Activated naive CD4-positive, alpha-beta T cell treated with anti-CD3 and anti-CD28 coated beads for 36 hours (primary cell): ENCODE measurements around the gene GATA3. TPM values are rescaled to one million over a fixed set of nuclear protein-coding genes. Genes with fewer than 3 reads are reported as not detected.

Experiments used
- CTCF ChIA-PET: fragments of 350-600 bp; sonication (Branson Sonifier 250); formaldehyde crosslinking; loops from one replicate; lab custom pipeline; 2021; ENCODE audit warnings: antibody characterized with exemption; lab: Charles Lee
- DNase-seq: peaks from one replicate; pipeline ENCODE4 v3.0.0-alpha.2; 2020
- H3K27ac Mint-ChIP-seq: one replicate; pipeline ENCODE4 v1.8.0; 2021; ENCODE audit warnings: mild to moderate bottlenecking, mixed read lengths
- H3K27me3 Mint-ChIP-seq: one replicate; pipeline ENCODE4 v1.8.0; 2021; ENCODE audit warnings: low read depth, mixed read lengths
- H3K36me3 Mint-ChIP-seq: one replicate; pipeline ENCODE4 v1.8.0; 2021; ENCODE audit warnings: low read depth, mixed read lengths
- H3K4me1 Mint-ChIP-seq: one replicate; pipeline ENCODE4 v1.8.0; 2021; ENCODE audit warnings: low read depth, mixed read lengths
- H3K4me3 Mint-ChIP-seq: one replicate; pipeline ENCODE4 v1.8.0; 2021; ENCODE audit warnings: mild to moderate bottlenecking, moderate library complexity, mixed read lengths
- H3K9me3 Mint-ChIP-seq: one replicate; pipeline ENCODE4 v1.8.0; 2021; ENCODE audit warnings: mixed read lengths
- intact Hi-C: fragments of 100-400 bp; cut with micrococcal nuclease; formaldehyde crosslinking; loops from one replicate; pipeline ENCODE4 v1.15.1; 2023
- total RNA-seq, 2 experiments: library from RNA; stranded (reverse); gene quantifications; one replicate each; pipeline ENCODE4 v1.2.3, GENCODE V29; 2021

GATA3 gene
- total RNA-seq, 2 experiments from 2014 or later, result 3.7 to 4.0 TPM

DNA sequence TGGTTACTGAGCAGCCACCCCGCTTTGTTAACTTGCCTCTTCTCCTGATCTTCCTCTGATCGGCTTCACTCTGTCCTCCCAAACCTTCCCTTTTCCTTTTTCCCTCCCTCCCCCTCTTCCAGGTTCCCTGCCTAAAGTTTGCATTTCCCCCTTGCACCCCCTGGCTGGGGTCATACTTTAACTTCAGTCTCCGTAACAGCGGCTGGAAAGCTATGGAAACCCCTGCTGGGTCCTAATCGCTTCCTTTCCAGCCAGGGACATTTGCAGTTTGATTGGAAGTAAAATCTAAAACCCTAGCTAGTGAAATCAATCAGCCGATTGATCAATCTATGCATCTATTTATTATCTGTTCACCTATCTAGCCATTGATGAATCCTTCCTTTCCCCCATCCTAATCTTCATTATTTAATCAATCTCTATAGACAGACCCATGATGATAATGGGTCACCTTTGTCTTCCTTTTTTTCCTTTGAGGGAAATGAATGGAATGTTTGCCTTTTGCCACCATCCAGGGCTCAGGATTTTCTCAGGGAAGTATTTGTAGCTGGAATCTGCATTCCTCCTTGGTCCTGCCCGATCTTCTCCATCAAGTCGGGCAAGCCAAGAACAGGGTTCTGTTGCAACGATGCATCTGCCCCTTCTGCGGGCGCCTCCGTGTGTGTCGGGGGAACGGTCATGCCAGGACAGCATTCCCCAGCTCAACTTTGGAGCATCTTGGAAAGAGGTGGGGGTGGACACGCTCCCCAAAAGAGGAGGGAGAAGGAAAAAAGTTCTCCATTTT, 8.8 kb downstream of the GATA3 start:
- intact Hi-C loops, result no loop called here
- no peak for DNase-seq
- H3K36me3 Mint-ChIP-seq, result peaks cover 30% of the 10 kb centered on the region
- CTCF ChIA-PET, result interaction anchor here (0.7 to 0.8 kb wide), 2 partner anchors 74 to 680 kb away, joined by 3 to 4 read pairs; no protein-coding TSS in a partner anchor
- peaks cover 92% of the 10 kb centered on the region for H3K4me1 Mint-ChIP-seq
- H3K27ac Mint-ChIP-seq, result no peak overlapping the region
- H3K27me3 Mint-ChIP-seq, result no peaks in the 10 kb centered on the region
- H3K9me3 Mint-ChIP-seq, result no peaks in the 10 kb centered on the region
- H3K4me3 Mint-ChIP-seq, result no peak overlapping the region

DNA sequence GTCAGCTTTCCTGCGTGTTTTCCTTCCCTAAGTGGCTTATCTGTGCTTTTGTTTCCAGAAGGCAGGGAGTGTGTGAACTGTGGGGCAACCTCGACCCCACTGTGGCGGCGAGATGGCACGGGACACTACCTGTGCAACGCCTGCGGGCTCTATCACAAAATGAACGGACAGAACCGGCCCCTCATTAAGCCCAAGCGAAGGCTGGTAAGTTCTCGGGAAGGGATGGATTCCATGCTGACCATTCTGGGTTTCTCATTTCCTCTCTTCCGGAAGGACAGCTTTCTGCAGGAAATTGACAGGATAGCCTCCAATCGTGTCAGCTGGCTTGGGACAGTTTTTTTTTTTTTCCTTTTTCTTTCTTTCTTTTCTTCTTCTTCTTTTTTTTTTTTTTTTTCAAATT, 9.4 kb downstream of the GATA3 start:
- CTCF ChIA-PET, result interaction anchor here (0.7 to 0.8 kb wide), 2 partner anchors 73 to 681 kb away, joined by 3 to 4 read pairs; no protein-coding TSS in a partner anchor
- no peaks in the 10 kb centered on the region for H3K9me3 Mint-ChIP-seq
- peaks cover 92% of the 10 kb centered on the region for H3K4me1 Mint-ChIP-seq
- no peak overlapping the region for H3K4me3 Mint-ChIP-seq
- H3K36me3 Mint-ChIP-seq, result peaks cover 34% of the 10 kb centered on the region
- no peaks in the 10 kb centered on the region for H3K27me3 Mint-ChIP-seq
- DNase-seq, result no peak
- intact Hi-C loops, result no loop called here
- H3K27ac Mint-ChIP-seq, result no peak overlapping the region

DNA sequence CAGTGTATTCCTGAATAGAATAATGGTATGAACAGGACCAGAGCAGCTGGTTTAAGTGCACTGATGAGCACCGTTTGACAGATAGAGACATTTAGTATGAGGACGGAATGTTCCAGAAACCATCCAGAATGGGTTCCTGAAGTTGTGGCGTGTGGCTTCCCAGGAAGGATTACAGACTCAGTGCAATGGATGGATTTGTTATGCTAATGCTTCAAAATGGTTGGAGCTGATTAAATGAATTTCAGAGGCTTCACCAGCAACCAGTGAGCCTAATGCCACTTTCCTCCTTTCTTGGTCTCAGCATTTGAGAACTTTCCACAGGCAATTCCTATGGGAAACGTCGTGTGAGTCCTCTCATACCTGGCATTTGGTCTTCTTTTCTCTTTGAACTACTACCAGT, 9.9 kb downstream of the GATA3 start:
- Mint-ChIP-seq H3K27me3 (no peaks in the 10 kb centered on the region), H3K4me3 (no peak overlapping the region), H3K9me3 (no peaks in the 10 kb centered on the region), H3K36me3 (peaks cover 39% of the 10 kb centered on the region), H3K4me1 (peaks cover 92% of the 10 kb centered on the region), H3K27ac (no peak overlapping the region)
- intact Hi-C loops, result no loop called here
- no peak for DNase-seq
- CTCF ChIA-PET, result interaction anchor here (0.7 kb wide), 1 partner anchor 681 kb away, joined by 3 read pairs; no protein-coding TSS in a partner anchor

DNA sequence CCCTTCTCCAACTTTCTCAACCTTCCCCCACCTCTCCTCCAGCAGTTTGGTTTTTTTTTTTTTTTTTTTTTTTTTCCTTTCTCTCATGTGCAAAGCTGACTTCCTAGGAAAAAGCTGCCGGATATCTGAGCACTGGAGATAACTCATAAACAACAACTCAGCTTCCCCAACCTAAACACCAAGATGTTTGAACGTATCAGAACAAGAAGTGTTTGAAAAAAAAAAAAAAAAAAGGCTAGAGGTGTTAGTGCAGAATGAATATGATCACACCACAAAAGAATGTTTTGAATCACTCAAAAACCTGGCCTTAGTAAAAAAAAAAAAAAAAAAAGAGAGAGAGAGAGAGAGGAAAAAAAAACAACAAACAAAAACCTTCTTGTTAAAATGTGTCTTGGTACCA, 11.2 kb downstream of the GATA3 start:
- intact Hi-C loops, result loop anchor here (1.0 to 5.0 kb wide), 4 partner anchors 8 to 512 kb away; no protein-coding TSS in a partner anchor
- H3K9me3 Mint-ChIP-seq, result no peaks in the 10 kb centered on the region
- CTCF ChIA-PET, result no interaction called here

DNA sequence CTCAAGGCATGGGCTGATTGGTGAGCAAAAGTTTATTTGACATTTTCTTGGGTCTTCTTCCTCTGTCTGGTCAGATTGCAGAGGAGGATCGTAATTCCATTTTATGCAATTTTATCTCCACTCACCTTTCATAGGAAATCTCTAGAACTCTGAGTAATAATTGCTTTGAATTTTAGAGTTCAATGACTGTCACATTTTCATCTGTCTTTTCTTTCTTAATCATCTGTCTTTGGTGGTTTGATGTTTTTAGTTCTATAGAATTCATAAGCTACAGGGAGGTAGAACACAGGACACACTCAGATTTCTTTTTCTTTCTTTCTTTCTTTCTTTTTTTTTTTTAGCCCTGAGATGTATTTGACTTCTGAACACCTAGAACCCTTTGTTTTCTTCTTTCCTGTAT, 11.6 kb downstream of the GATA3 start:
- Mint-ChIP-seq H3K27ac (peak overlapping the region; percentile 78), H3K9me3 (no peaks in the 10 kb centered on the region), H3K4me1 (peaks cover 88% of the 10 kb centered on the region), H3K36me3 (peaks cover 45% of the 10 kb centered on the region), H3K27me3 (no peaks in the 10 kb centered on the region), H3K4me3 (peak overlapping the region; percentile 18)
- intact Hi-C loops, result loop anchor here (1.0 to 5.0 kb wide), 3 partner anchors 9 to 511 kb away; no protein-coding TSS in a partner anchor
- DNase-seq, result no peak
- CTCF ChIA-PET, result interaction anchor here (1.0 kb wide), 1 partner anchor 10 kb away, joined by 3 read pairs; no protein-coding TSS in a partner anchor

More for the DNA sequence above, 11.2 kb downstream of the GATA3 start:
- no peak for DNase-seq
- H3K27ac Mint-ChIP-seq, result peak overlapping the region; percentile 78
- H3K36me3 Mint-ChIP-seq, result peaks cover 42% of the 10 kb centered on the region
- no peak overlapping the region for H3K4me3 Mint-ChIP-seq
- peaks cover 88% of the 10 kb centered on the region for H3K4me1 Mint-ChIP-seq
- H3K27me3 Mint-ChIP-seq, result no peaks in the 10 kb centered on the region

DNA sequence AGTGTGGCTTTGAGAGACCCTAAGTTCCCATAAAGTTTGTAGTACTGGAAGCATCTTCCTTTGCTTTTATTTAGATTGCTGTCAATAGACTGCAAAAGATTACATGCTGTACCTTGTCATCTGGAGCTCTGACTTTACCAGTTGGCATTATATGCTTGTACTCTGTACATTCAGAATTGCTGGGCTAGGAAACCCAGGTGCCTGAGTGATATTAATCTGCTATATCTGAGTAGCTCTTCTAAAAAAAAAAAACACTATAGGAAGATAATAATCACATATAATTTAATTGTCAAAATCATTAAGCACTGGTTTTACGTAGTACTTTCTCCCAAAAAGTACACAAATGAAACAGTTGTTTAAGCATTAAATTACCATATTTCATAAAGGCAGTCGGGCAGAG, 12.3 kb downstream of the GATA3 start:
- Mint-ChIP-seq H3K4me1 (peaks cover 86% of the 10 kb centered on the region), H3K9me3 (no peaks in the 10 kb centered on the region), H3K27me3 (no peaks in the 10 kb centered on the region), H3K36me3 (peaks cover 48% of the 10 kb centered on the region), H3K27ac (no peak overlapping the region), H3K4me3 (no peak overlapping the region)
- CTCF ChIA-PET, result interaction anchor here (0.6 to 1.0 kb wide), 2 partner anchors 11 to 12 kb away, joined by 3 read pairs; no protein-coding TSS in a partner anchor
- DNase-seq, result no peak
- intact Hi-C loops, result loop anchor here (1.0 to 5.0 kb wide), 3 partner anchors 9 to 511 kb away; no protein-coding TSS in a partner anchor

DNA sequence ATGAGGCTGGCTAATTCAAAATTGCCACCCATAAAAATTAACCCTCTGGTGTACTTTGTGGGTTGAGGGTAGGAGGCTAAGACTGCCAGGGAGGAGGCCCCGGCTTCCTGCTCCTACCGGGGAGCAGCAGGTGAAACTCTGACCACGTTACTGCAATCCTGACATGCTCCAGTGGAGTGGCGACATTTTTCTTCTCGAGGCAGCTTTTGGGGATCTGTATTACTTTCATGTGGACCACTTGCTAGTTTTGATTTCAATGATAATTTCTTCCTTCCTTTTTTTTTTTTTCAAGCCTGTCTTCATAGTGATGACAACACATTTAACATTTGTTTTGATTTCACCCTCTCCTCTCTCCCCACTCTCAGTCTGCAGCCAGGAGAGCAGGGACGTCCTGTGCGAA, 14.6 kb downstream of the GATA3 start:
- Mint-ChIP-seq H3K4me3 (no peak overlapping the region), H3K36me3 (peaks cover 50% of the 10 kb centered on the region), H3K27ac (no peak overlapping the region), H3K27me3 (no peaks in the 10 kb centered on the region), H3K9me3 (no peaks in the 10 kb centered on the region), H3K4me1 (peaks cover 82% of the 10 kb centered on the region)
- CTCF ChIA-PET, result no interaction called here
- intact Hi-C loops, result loop anchor here (5.0 kb wide), 1 partner anchor 508 kb away; no protein-coding TSS in a partner anchor
- no peak for DNase-seq

DNA sequence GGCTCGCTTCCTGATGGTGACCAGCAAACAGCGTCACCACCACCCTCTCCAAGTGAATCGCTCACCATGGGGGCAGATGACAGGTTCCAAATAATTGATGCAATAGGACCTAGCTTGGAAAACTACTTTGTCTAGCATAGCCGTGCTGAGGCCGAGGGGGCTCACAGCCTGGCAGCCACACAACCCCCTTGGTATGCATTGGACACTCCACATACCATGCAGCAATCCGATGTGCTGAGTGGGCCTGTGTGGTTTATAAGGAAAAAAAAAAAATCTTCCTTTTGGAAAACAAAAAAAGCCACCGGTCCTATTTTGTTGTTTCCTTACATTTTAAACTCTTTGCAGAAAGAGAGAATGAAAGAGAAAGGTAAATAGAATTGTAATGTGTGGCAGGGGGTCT, 15.1 kb downstream of the GATA3 start:
- Mint-ChIP-seq H3K27ac (no peak overlapping the region), H3K9me3 (no peaks in the 10 kb centered on the region), H3K4me3 (no peak overlapping the region), H3K4me1 (peaks cover 77% of the 10 kb centered on the region), H3K36me3 (peaks cover 45% of the 10 kb centered on the region), H3K27me3 (no peaks in the 10 kb centered on the region)
- no peak for DNase-seq
- intact Hi-C loops, result loop anchor here (5.0 kb wide), 1 partner anchor 508 kb away; no protein-coding TSS in a partner anchor
- CTCF ChIA-PET, result no interaction called here

DNA sequence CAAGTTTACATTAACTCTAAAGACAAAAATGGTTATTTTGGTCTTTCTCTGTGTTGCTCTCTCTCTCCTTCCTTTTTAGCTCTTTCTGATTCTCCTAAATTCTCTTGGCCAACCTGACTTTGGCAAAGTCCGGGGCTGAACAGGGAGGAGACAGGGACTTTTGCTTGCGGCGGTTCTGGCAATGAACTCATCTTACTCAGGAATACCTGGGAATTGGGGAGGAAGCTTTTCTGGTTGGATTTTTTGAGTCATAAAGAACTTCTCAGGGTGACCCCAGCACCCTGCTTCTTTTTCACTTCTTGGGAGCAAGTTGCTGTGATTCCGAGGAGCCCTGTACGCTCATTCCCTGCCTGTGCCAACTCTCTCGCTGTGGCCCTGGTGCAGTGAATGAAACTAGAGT, 16.0 kb downstream of the GATA3 start:
- Mint-ChIP-seq H3K4me1 (peaks cover 71% of the 10 kb centered on the region), H3K9me3 (no peaks in the 10 kb centered on the region), H3K4me3 (no peak overlapping the region), H3K27me3 (no peaks in the 10 kb centered on the region), H3K27ac (no peak overlapping the region), H3K36me3 (peaks cover 46% of the 10 kb centered on the region)
- CTCF ChIA-PET, result interaction anchor here (1.0 to 1.3 kb wide), 2 partner anchors 9 to 11 kb away, joined by 3 to 4 read pairs; no protein-coding TSS in a partner anchor
- no peak for DNase-seq
- intact Hi-C loops, result no loop called here

DNA sequence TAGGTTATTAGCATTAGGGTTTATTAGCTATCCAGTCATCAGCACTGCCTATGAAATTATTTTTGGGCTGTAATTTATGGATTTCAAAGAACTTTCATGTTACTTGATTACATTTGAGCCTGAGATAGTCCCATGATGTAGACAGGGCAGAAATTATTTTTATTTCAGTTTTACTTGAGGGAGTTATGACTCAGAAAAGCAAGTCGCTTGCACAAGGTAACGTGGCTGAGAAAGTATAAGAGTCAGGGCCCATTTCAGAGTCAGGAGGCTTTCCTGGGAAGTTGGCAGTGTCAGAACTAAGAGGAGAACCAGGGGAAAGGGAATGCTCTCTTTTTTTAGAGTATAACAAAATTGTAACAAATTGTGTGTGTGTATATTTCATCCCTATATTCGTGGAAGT, 16.5 kb downstream of the GATA3 start:
- H3K36me3 Mint-ChIP-seq, result peaks cover 47% of the 10 kb centered on the region
- H3K27me3 Mint-ChIP-seq, result no peaks in the 10 kb centered on the region
- intact Hi-C loops, result no loop called here
- H3K9me3 Mint-ChIP-seq, result no peaks in the 10 kb centered on the region
- CTCF ChIA-PET, result interaction anchor here (1.0 to 1.3 kb wide), 2 partner anchors 10 kb away, joined by 3 to 4 read pairs; no protein-coding TSS in a partner anchor
- H3K4me1 Mint-ChIP-seq, result peaks cover 66% of the 10 kb centered on the region
- no peak overlapping the region for H3K4me3 Mint-ChIP-seq
- DNase-seq, result no peak
- H3K27ac Mint-ChIP-seq, result no peak overlapping the region

DNA sequence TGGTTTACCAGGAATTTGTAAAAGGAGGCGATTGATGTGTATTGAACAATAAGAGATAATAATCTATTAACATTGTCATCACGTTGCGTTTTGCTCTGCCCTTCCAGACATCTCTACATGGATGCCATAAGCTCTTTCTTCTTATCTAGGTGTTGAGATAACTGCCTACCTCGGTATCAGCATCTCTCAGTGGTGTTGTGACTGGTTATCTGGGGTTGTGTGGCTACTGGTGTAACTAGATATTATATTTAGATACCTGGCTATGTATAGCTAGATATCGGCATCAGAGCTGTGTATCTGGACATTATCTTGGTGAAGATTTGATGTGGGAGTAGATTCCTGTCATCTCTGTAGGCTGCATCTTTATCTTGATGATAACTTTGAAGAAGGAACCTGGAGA, 17.2 kb downstream of the GATA3 start:
- H3K4me1 Mint-ChIP-seq, result peaks cover 59% of the 10 kb centered on the region
- H3K9me3 Mint-ChIP-seq, result no peaks in the 10 kb centered on the region
- CTCF ChIA-PET, result interaction anchor here (1.2 to 1.3 kb wide), 2 partner anchors 8 to 11 kb away, joined by 3 to 4 read pairs; no protein-coding TSS in a partner anchor
- DNase-seq, result no peak
- H3K27me3 Mint-ChIP-seq, result no peaks in the 10 kb centered on the region
- intact Hi-C loops, result no loop called here
- peaks cover 47% of the 10 kb centered on the region for H3K36me3 Mint-ChIP-seq
- no peak overlapping the region for H3K4me3 Mint-ChIP-seq
- H3K27ac Mint-ChIP-seq, result no peak overlapping the region

DNA sequence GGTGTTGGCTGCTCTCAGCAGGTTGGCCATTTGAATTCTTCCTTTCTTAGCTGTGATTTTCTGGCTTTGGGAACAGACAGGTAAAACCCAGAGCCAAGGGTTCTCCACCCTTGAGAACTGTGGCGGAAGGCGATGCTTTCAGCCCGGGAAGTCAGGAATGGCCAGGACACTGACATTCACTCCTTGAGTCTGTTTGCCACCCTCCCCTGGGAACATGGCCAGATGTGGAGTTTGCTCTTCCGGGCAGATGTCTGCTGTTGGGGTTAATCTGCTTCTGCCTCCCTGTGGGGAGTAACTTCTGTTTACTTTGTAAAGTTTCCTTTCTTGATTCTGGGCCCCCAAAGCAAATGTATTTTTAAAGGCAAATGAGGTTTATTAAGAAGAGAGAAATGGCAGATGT, 17.7 kb downstream of the GATA3 start:
- Mint-ChIP-seq H3K9me3 (no peaks in the 10 kb centered on the region), H3K27me3 (no peaks in the 10 kb centered on the region), H3K27ac (no peak overlapping the region), H3K4me1 (peaks cover 54% of the 10 kb centered on the region), H3K4me3 (no peak overlapping the region), H3K36me3 (peaks cover 47% of the 10 kb centered on the region)
- intact Hi-C loops, result no loop called here
- CTCF ChIA-PET, result interaction anchor here (1.2 kb wide), 1 partner anchor 8 kb away, joined by 3 read pairs; no protein-coding TSS in a partner anchor
- DNase-seq, result no peak
